Chondrocyte (in vitro differentiated cells): ENCODE results near the gene CPE. TPM values are rescaled to one million over a fixed set of nuclear protein-coding genes. Genes with fewer than 3 reads are reported as not detected.

ENCODE experiments used
- DNase-seq: peaks from one replicate; pipeline ENCODE4 v3.0.0; 2021; ENCODE audit warnings: mixed read lengths, low spot score
- H3K27ac Mint-ChIP-seq: one replicate; pipeline ENCODE4 v1.8.0; 2021; ENCODE audit warnings: mild to moderate bottlenecking, moderate library complexity, mixed read lengths; ENCODE audit not compliant: unreplicated experiment
- H3K27me3 Mint-ChIP-seq: 2 replicates; pipeline ENCODE4 v1.8.0; 2021; ENCODE audit warnings: low read depth, mixed read lengths
- H3K36me3 Mint-ChIP-seq: 2 replicates; pipeline ENCODE4 v1.8.0; 2021; ENCODE audit warnings: low read depth, mixed read lengths
- H3K4me1 Mint-ChIP-seq: 2 replicates; pipeline ENCODE4 v1.8.0; 2021; ENCODE audit warnings: low read depth, mild to moderate bottlenecking, mixed read lengths
- H3K4me3 Mint-ChIP-seq: one replicate; pipeline ENCODE4 v1.8.0; 2021; ENCODE audit warnings: mild to moderate bottlenecking, moderate library complexity, mixed read lengths; ENCODE audit not compliant: unreplicated experiment
- H3K9me3 Mint-ChIP-seq: 2 replicates; pipeline ENCODE4 v1.8.0; 2021; ENCODE audit warnings: low read depth, mixed read lengths
- CTCF ChIP-seq: fragments of 200-600 bp; sonication (generic); IDR thresholded peaks from 2 replicates; pipeline ENCODE4 v1.5.0; 2021; ENCODE audit warnings: antibody characterized with exemption, mild to moderate bottlenecking, moderate library complexity
- total RNA-seq: library from RNA; stranded (reverse); gene quantifications from 3 replicates; pipeline ENCODE4 v1.2.1, GENCODE V29; 2021

Gene CPE
- total RNA-seq, 1 donor from 2014 or later, result 275 TPM

- Mint-ChIP-seq H3K27ac (no peak overlapping the region), H3K27me3 (no peaks in the 10 kb centered on the region), H3K4me1 (peaks cover 14% of the 10 kb centered on the region), H3K9me3 (peaks cover 8% of the 10 kb centered on the region), H3K36me3 (peaks cover 4% of the 10 kb centered on the region), H3K4me3 (no peak overlapping the region)
- no peak for TF ChIP-seq CTCF
- no peak for DNase-seq
These were observed 48.0 kb downstream of the CPE start for GRCh38 chr4:165426823-165427222.

- DNase-seq, result no peak
These were observed 50.1 kb downstream of the CPE start for GRCh38 chr4:165428957-165429356.

GRCh38 chr4:165433529-165433928 lies 54.7 kb downstream of the CPE start:
- TF ChIP-seq CTCF, result no peak
- H3K4me1 Mint-ChIP-seq, result no peaks in the 10 kb centered on the region
- H3K27me3 Mint-ChIP-seq, result no peaks in the 10 kb centered on the region
- DNase-seq, result no peak
- H3K4me3 Mint-ChIP-seq, result no peak overlapping the region
- H3K36me3 Mint-ChIP-seq, result peaks cover 4% of the 10 kb centered on the region
- H3K9me3 Mint-ChIP-seq, result peaks cover 5% of the 10 kb centered on the region
- no peak overlapping the region for H3K27ac Mint-ChIP-seq

More at GRCh38 chr4:165428957-165429356, 50.1 kb downstream of the CPE start:
- Mint-ChIP-seq H3K4me3 (no peak overlapping the region), H3K27me3 (no peaks in the 10 kb centered on the region), H3K9me3 (peaks cover 8% of the 10 kb centered on the region), H3K36me3 (peaks cover 4% of the 10 kb centered on the region), H3K4me1 (peaks cover 14% of the 10 kb centered on the region), H3K27ac (no peak overlapping the region)
- no peak for TF ChIP-seq CTCF

GRCh38 chr4:165437691-165438090 lies 58.9 kb downstream of the CPE start:
- H3K9me3 Mint-ChIP-seq, result no peaks in the 10 kb centered on the region
- H3K4me1 Mint-ChIP-seq, result peaks cover 5% of the 10 kb centered on the region
- H3K4me3 Mint-ChIP-seq, result no peak overlapping the region
- H3K27me3 Mint-ChIP-seq, result no peaks in the 10 kb centered on the region
- H3K36me3 Mint-ChIP-seq, result no peaks in the 10 kb centered on the region
- no peak for DNase-seq
- no peak for TF ChIP-seq CTCF
- no peak overlapping the region for H3K27ac Mint-ChIP-seq

GRCh38 chr4:165439344-165439743 lies 60.5 kb downstream of the CPE start:
- Mint-ChIP-seq H3K36me3 (no peaks in the 10 kb centered on the region), H3K4me3 (no peak overlapping the region), H3K27me3 (no peaks in the 10 kb centered on the region), H3K9me3 (no peaks in the 10 kb centered on the region), H3K4me1 (peaks cover 12% of the 10 kb centered on the region), H3K27ac (peak overlapping the region; percentile 30)
- DNase-seq, result no peak
- no peak for TF ChIP-seq CTCF
